A673 (cell line): ENCODE data around the gene HSDL1.
A peak's percentile ranks its signal among the peaks of the same experiment; 100 is the strongest.

Experiments
- EZH2 ChIP-seq: fragments of 200-600 bp; sonication (generic); IDR thresholded peaks from 2 replicates; pipeline ENCODE4 v1.6.1; 2017; ENCODE audit warnings: borderline replicate concordance, low read depth, mild to moderate bottlenecking, mixed read lengths, antibody characterized with exemption, low read length; ENCODE audit not compliant: poor library complexity, severe bottlenecking
- TF ChIP-seq, protein P1 (sequence below): fragments of 300-800, 200-600 bp; sonication (generic); conservative IDR thresholded peaks from 2 replicates; pipeline ENCODE4 v1.5.1; 2017; ENCODE audit warnings: low read depth, mild to moderate bottlenecking, antibody characterized with exemption, low read length, moderate library complexity, mixed read lengths

DNA sequence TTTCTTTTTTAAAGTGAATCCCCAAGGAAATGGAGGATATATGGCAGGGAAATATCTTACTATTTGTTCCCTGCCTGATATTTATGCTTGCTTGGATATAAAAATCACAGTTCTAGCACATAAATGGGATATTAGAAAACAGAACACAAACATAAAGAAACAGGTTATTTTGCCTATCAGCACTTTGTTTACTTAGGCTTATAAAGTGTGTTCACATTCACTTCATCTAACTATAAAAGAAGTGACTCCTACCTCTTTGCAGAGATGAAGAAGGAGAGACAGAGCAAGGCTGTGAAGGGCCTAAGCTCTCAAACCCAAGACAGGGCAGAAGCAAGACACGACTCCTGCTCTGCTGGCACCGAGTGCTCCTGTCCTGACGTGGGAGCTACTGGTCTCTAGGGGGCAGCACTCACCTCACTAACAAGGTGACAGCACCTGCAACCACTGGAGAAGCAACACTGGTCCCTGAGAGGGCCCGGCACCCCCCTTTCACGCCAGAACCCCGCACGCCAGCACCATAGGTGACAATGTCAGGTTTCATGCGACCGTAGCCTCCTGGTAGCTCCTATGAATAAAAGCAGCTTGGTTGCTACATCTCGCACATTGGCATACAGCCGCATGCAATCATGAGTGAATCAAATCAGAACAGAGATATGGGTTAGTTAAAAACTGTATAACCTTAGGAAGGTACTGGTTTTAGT is 60.3 kb downstream of the HSDL1 start:
- TF ChIP-seq, protein P1, sequence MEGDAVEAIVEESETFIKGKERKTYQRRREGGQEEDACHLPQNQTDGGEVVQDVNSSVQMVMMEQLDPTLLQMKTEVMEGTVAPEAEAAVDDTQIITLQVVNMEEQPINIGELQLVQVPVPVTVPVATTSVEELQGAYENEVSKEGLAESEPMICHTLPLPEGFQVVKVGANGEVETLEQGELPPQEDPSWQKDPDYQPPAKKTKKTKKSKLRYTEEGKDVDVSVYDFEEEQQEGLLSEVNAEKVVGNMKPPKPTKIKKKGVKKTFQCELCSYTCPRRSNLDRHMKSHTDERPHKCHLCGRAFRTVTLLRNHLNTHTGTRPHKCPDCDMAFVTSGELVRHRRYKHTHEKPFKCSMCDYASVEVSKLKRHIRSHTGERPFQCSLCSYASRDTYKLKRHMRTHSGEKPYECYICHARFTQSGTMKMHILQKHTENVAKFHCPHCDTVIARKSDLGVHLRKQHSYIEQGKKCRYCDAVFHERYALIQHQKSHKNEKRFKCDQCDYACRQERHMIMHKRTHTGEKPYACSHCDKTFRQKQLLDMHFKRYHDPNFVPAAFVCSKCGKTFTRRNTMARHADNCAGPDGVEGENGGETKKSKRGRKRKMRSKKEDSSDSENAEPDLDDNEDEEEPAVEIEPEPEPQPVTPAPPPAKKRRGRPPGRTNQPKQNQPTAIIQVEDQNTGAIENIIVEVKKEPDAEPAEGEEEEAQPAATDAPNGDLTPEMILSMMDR = peak; percentile 81
- no peak for TF ChIP-seq EZH2
